Tibial nerve (tissue), 4 donors: ENCODE results near the gene SPTB.

ENCODE experiments used
- EP300 ChIP-seq, 2 donors: sonication (generic); formaldehyde crosslinking; IDR thresholded peaks; one replicate each; pipeline ENCODE4 v1.6.1; 2017; ENCODE audit warnings: antibody characterized with exemption in 2 of 2, mild to moderate bottlenecking in 1 of 2
- POLR2A ChIP-seq, 2 donors: fragments of 450-650 bp; IDR thresholded peaks; one replicate each; pipeline ENCODE4 v1.6.1; 2017; ENCODE audit warnings: antibody characterized with exemption in 2 of 2, mild to moderate bottlenecking in 2 of 2, moderate library complexity in 2 of 2
- TF ChIP-seq, protein P1 (sequence below), 5 experiments: fragments of 200-600 bp in 3 of 5; fragments of 450-650 bp in 2 of 5; sonication (generic) in 3 of 5; IDR thresholded peaks; one replicate each; pipeline ENCODE4 v1.5.1; 2016 to 2019; ENCODE audit warnings: antibody characterized with exemption in 5 of 5, mild to moderate bottlenecking in 3 of 5, moderate library complexity in 2 of 5

GRCh38 chr14:64757601-64758000, 122.1 kb downstream of the SPTB start:
- TF ChIP-seq, protein P1, sequence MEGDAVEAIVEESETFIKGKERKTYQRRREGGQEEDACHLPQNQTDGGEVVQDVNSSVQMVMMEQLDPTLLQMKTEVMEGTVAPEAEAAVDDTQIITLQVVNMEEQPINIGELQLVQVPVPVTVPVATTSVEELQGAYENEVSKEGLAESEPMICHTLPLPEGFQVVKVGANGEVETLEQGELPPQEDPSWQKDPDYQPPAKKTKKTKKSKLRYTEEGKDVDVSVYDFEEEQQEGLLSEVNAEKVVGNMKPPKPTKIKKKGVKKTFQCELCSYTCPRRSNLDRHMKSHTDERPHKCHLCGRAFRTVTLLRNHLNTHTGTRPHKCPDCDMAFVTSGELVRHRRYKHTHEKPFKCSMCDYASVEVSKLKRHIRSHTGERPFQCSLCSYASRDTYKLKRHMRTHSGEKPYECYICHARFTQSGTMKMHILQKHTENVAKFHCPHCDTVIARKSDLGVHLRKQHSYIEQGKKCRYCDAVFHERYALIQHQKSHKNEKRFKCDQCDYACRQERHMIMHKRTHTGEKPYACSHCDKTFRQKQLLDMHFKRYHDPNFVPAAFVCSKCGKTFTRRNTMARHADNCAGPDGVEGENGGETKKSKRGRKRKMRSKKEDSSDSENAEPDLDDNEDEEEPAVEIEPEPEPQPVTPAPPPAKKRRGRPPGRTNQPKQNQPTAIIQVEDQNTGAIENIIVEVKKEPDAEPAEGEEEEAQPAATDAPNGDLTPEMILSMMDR (IDR thresholded peaks at IDR 0.05), result no peak
- no peak for TF ChIP-seq POLR2A (IDR thresholded peaks at IDR 0.05)
- TF ChIP-seq EP300 (IDR thresholded peaks at IDR 0.05), result no peak
